ENCODE data around the gene ELMOD1.

- TF ChIP-seq POLR2A (IDR thresholded peaks at IDR 0.05) (no peak), CTCF (IDR thresholded peaks at IDR 0.05) (no peak)
Observed at GRCh38 chr11:107545101-107545514, 45.8 kb upstream of the ELMOD1 start.
